HG03558 (cell line): ENCODE results near the gene UBA3.

Experiments used
- ATAC-seq: cut with Tn5 transposase; IDR thresholded peaks from one replicate; pipeline ENCODE4 v1.9.1; 2021; ENCODE audit warnings: moderate number of reproducible peaks; ENCODE audit not compliant: unreplicated experiment; ENCODE audit errors: extremely low read depth

Gene UBA3

GRCh38 chr3:69014022-69014580 is 66.1 kb downstream of the UBA3 start:
- ATAC-seq, result no peak

- ATAC-seq, result peak; percentile 56
Observed at GRCh38 chr3:69013253-69014021, 66.7 kb downstream of the UBA3 start, which contains the start of gene EOGT. TSS of gene EOGT (minus strand) at chr3:69013684. CDS start at chr3:69009846, 3,838 bp downstream.

- ATAC-seq, result peak; percentile 23
Observed at GRCh38 chr3:69012800-69013252, 67.3 kb downstream of the UBA3 start.

- no peak for ATAC-seq
Observed at GRCh38 chr3:69012100-69012799, 67.9 kb downstream of the UBA3 start.

GRCh38 chr3:69011096-69011730 is 69.0 kb downstream of the UBA3 start:
- no peak for ATAC-seq

- no peak for ATAC-seq
Observed at GRCh38 chr3:69009559-69010410, 70.4 kb downstream of the UBA3 start.

- no peak for ATAC-seq
Observed at GRCh38 chr3:69008980-69009379, 71.2 kb downstream of the UBA3 start.

- ATAC-seq, result no peak
Observed at GRCh38 chr3:69005791-69006482, 74.2 kb downstream of the UBA3 start.

- ATAC-seq, result no peak
Observed at GRCh38 chr3:69005071-69005790, 74.9 kb downstream of the UBA3 start.
